Peyer's patch (tissue), 4 donors: ENCODE results near the gene TFPI. TPM values are rescaled to one million over a fixed set of nuclear protein-coding genes. Genes with fewer than 3 reads are reported as not detected.

Source experiments
- DNase-seq, 3 donors: peaks; one replicate each; pipeline ENCODE4 v3.0.0-alpha.2; 2017 to 2019
- H3K27ac ChIP-seq, 4 donors: fragments of 200-600 bp; sonication (generic); one replicate each; pipeline ENCODE4 v1.5.1; 2016 to 2019
- H3K27me3 ChIP-seq, 2 donors: fragments of 200-600 bp; sonication (generic); one replicate each; pipeline ENCODE4 v1.5.1; 2019
- H3K36me3 ChIP-seq, 3 donors: fragments of 200-600 bp; sonication (generic); one replicate each; pipeline ENCODE4 v1.5.1; 2016 to 2019
- H3K4me1 ChIP-seq, 4 donors: fragments of 200-600 bp; sonication (generic); one replicate each; pipeline ENCODE4 v1.5.1; 2016 to 2019
- H3K4me3 ChIP-seq, 4 donors: fragments of 200-600 bp; sonication (generic); 1 replicate in 3 of 4; 2 replicates in 1 of 4; pipeline ENCODE4 v1.5.1; 2016 to 2019; ENCODE audit warnings: mild to moderate bottlenecking in 1 of 4
- H3K9me3 ChIP-seq, 4 donors: fragments of 200-600 bp; sonication (generic); one replicate each; pipeline ENCODE4 v1.5.1; 2016 to 2019; ENCODE audit warnings: mild to moderate bottlenecking in 1 of 4
- POLR2A ChIP-seq, 2 donors: fragments of 450-650 bp; IDR thresholded peaks; one replicate each; pipeline ENCODE4 v1.5.1; 2017; ENCODE audit warnings: antibody characterized with exemption in 2 of 2, mild to moderate bottlenecking in 2 of 2, moderate library complexity in 2 of 2
- total RNA-seq, 4 donors: library from RNA; depleted of rRNA; stranded (reverse); fragments of >200 nt; gene quantifications; one replicate each; pipeline ENCODE4 v1.1.0, GENCODE V29; 2016
- TF ChIP-seq, protein P1 (sequence below), 6 experiments: fragments of 450-650 bp in 4 of 6; fragments of 200-600 bp in 2 of 6; sonication (generic) in 1 of 6; IDR thresholded peaks; one replicate each; pipeline ENCODE4 v1.5.1; 2017 to 2019; ENCODE audit warnings: antibody characterized with exemption in 6 of 6, mild to moderate bottlenecking in 3 of 6, moderate library complexity in 1 of 6

TFPI gene
- total RNA-seq, 4 donors from 2014 or later: 69.9 to 91.4 (median 75.8) TPM

DNA sequence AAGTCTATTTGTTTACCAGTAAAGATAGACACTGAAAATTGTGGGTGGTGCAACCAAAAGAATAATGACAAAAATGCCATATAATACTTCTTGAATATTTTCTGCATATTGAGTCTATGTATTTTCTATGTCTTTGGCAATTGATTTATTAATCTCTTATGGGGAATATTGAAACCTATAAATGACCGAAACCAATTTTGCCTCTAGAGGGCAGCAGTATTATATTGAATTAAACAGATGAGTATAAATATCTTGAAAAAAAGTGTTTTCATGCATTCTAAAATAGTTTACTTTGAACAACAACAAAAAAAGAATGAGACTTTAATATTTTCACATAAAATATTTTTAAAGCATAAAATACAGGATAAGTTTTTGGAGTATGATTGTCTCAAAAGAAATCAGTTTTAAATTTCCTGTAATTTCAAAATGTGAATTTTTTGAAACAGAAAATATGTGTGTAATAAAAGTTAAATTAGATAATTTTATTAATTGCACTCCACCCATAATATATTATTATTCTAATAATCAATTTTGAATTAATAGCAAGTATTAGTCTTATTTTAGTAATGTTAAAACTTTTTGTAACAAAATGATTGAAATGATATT, 56.3 kb downstream of the TFPI start:
- no peak overlapping the region for H3K4me3 ChIP-seq
- DNase-seq: no peak
- TF ChIP-seq, protein P1, sequence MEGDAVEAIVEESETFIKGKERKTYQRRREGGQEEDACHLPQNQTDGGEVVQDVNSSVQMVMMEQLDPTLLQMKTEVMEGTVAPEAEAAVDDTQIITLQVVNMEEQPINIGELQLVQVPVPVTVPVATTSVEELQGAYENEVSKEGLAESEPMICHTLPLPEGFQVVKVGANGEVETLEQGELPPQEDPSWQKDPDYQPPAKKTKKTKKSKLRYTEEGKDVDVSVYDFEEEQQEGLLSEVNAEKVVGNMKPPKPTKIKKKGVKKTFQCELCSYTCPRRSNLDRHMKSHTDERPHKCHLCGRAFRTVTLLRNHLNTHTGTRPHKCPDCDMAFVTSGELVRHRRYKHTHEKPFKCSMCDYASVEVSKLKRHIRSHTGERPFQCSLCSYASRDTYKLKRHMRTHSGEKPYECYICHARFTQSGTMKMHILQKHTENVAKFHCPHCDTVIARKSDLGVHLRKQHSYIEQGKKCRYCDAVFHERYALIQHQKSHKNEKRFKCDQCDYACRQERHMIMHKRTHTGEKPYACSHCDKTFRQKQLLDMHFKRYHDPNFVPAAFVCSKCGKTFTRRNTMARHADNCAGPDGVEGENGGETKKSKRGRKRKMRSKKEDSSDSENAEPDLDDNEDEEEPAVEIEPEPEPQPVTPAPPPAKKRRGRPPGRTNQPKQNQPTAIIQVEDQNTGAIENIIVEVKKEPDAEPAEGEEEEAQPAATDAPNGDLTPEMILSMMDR (IDR thresholded peaks at IDR 0.05): peak in 4 of 6 experiments; percentile 30 to 49 (median 38)
- no peak for TF ChIP-seq POLR2A (IDR thresholded peaks at IDR 0.05)
- no peaks in the 10 kb centered on the region for H3K9me3 ChIP-seq
- no peaks in the 10 kb centered on the region for H3K27me3 ChIP-seq
- no peak overlapping the region for H3K27ac ChIP-seq
- H3K36me3 ChIP-seq: peaks cover 0 to 28% (median 0%) of the 10 kb centered on the region in 3 donors
- peaks cover 0 to 25% (median 0%) of the 10 kb centered on the region in 4 donors for H3K4me1 ChIP-seq

DNA sequence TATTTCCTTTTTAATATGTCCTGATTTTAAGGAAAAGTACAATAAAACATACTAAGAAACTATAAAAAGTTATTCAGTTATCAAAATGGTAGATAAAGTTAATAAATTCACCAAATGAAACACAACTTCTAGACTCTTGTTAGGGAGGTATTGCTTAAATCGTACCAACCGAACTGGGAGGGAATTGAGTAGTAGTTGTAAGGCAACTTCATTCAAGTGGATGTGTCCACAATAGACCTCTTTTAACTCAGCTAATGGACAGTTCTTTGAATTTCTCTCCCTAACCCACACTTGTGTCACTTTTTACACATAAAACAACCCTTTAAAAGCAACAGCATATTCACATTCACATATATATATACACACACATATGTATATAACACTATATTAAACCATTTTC, 57.1 kb downstream of the TFPI start:
- H3K36me3 ChIP-seq: peaks cover 0 to 35% (median 0%) of the 10 kb centered on the region in 3 donors
- no peaks in the 10 kb centered on the region for H3K27me3 ChIP-seq
- no peaks in the 10 kb centered on the region for H3K9me3 ChIP-seq
- TF ChIP-seq, protein P1 (IDR thresholded peaks at IDR 0.05): no peak
- TF ChIP-seq POLR2A (IDR thresholded peaks at IDR 0.05): no peak
- DNase-seq: no peak
- H3K4me1 ChIP-seq: peaks cover 0 to 17% (median 0%) of the 10 kb centered on the region in 4 donors
- H3K4me3 ChIP-seq: no peak overlapping the region
- no peak overlapping the region for H3K27ac ChIP-seq

DNA sequence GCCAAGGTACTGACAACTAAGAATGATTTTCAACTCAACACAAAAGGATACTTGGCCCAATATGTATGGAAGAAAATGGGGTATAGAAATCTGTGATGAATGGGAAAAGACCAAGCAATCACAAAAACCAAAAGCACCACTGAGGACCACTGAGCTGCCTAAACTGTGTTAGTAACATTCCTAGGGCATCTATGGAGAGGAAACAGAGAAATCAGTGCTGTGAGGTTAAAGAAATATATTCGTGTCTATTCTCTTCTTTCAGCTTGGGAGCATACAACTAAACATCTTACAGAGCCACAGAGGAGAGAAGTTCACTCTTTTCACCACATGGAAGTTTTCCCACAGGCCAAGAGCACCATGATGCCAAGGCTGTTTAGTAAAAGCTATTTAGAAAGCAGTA, 58.9 kb downstream of the TFPI start:
- H3K36me3 ChIP-seq: peaks cover 0 to 35% (median 0%) of the 10 kb centered on the region in 3 donors
- peaks cover 0 to 1% (median 0%) of the 10 kb centered on the region in 4 donors for H3K4me1 ChIP-seq
- H3K9me3 ChIP-seq: no peaks in the 10 kb centered on the region
- DNase-seq: no peak
- no peak overlapping the region for H3K4me3 ChIP-seq
- no peaks in the 10 kb centered on the region for H3K27me3 ChIP-seq
- TF ChIP-seq, protein P1 (IDR thresholded peaks at IDR 0.05): no peak
- no peak for TF ChIP-seq POLR2A (IDR thresholded peaks at IDR 0.05)
- no peak overlapping the region for H3K27ac ChIP-seq

DNA sequence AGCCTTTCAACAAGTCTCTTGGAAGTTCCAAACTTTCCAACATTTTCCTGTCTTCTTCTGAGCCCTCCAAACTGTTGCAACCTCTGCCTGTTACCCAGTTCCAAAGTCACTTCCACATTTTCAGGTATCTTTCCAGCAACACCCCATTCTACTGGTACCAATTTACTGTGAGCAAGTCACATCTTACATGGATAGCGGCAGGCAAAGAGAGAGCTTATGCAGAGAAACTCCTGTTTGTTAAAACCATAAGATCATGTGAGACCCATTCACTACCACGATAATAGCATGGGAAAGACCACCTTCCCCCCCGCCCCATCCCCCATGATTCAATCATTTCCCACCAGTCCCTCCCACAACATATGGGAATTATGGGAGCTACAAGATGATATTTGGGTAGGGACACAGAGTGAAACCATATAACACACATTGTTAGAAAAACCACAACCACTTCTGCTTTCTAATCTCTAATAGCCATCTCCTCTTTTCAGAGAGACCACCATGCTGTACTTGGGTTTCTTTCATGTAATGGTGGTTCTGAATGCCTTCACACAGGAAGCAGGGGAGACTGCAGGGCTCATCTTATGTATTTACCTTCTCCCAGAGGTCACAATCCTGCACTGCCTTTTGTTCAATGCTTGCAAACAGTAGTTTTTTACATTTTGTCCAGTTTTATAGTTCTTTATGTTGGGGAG, 60.2 kb downstream of the TFPI start:
- Histone ChIP-seq H3K9me3 (no peaks in the 10 kb centered on the region), H3K36me3 (peaks cover 0 to 35% (median 0%) of the 10 kb centered on the region in 3 donors), H3K27me3 (no peaks in the 10 kb centered on the region), H3K4me3 (no peak overlapping the region), H3K4me1 (no peaks in the 10 kb centered on the region), H3K27ac (no peak overlapping the region)
- no peak for DNase-seq
- TF ChIP-seq POLR2A (IDR thresholded peaks at IDR 0.05): no peak
- TF ChIP-seq, protein P1 (IDR thresholded peaks at IDR 0.05): no peak

DNA sequence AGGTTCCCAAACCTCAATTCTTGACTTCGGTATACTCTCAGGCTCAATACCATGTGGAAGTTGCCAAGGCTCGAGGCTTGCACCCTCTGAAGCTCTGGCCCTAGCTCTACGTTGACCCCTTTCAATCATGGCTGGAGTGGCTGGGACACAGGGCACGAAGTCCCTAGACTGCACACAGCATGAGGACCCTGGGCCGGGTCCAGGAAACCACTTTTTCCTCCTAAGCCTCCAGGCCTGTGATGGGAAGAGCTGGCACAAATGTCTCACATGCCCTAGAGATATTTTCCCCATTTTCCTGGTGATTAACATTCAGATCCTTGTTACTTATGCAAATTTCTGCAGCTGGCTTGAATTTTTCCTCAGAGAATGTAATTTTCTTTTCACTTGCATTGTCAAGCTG, 61.1 kb downstream of the TFPI start:
- TF ChIP-seq, protein P1 (IDR thresholded peaks at IDR 0.05): no peak
- no peak for TF ChIP-seq POLR2A (IDR thresholded peaks at IDR 0.05)
- Histone ChIP-seq H3K27me3 (no peaks in the 10 kb centered on the region), H3K9me3 (no peaks in the 10 kb centered on the region), H3K27ac (no peak overlapping the region), H3K36me3 (peaks cover 0 to 35% (median 0%) of the 10 kb centered on the region in 3 donors), H3K4me1 (no peaks in the 10 kb centered on the region), H3K4me3 (no peak overlapping the region)
- DNase-seq: no peak
